ENCODE results near the gene TKT.

TKT gene

GRCh38 chr3:53225181-53225580, 30.6 kb downstream of the TKT start:
- DNase-seq (ENCODE audit: low read depth) = no peak

GRCh38 chr3:53224536-53224935, 31.3 kb downstream of the TKT start:
- no peak for DNase-seq (ENCODE audit: low read depth)

GRCh38 chr3:53224026-53224425, 31.8 kb downstream of the TKT start:
- no peak for DNase-seq (ENCODE audit: low read depth)

GRCh38 chr3:53223541-53223966, 32.3 kb downstream of the TKT start:
- no peak for DNase-seq (ENCODE audit: low read depth)

- DNase-seq (ENCODE audit: low read depth) = no peak
These were observed 32.8 kb downstream of the TKT start for GRCh38 chr3:53223025-53223424.

- no peak for DNase-seq (ENCODE audit: low read depth)
These were observed 33.5 kb downstream of the TKT start for GRCh38 chr3:53222183-53222901.

- DNase-seq (ENCODE audit: low read depth) = no peak
These were observed 34.0 kb downstream of the TKT start for GRCh38 chr3:53221827-53222182.

- no peak for DNase-seq (ENCODE audit: low read depth)
These were observed 34.5 kb downstream of the TKT start for GRCh38 chr3:53221345-53221744.

- peak; percentile 56 for DNase-seq (ENCODE audit: low read depth)
These were observed 35.8 kb downstream of the TKT start for GRCh38 chr3:53219895-53220483.

GRCh38 chr3:53218131-53218530, 37.7 kb downstream of the TKT start:
- DNase-seq (ENCODE audit: low read depth) = no peak

GRCh38 chr3:53217175-53217574, 38.6 kb downstream of the TKT start:
- no peak for DNase-seq (ENCODE audit: low read depth)

GRCh38 chr3:53216723-53217122, 39.1 kb downstream of the TKT start:
- DNase-seq (ENCODE audit: low read depth) = no peak

- no peak for DNase-seq (ENCODE audit: low read depth)
These were observed 40.0 kb downstream of the TKT start for GRCh38 chr3:53215816-53216215.

- DNase-seq (ENCODE audit: low read depth) = no peak
These were observed 42.5 kb downstream of the TKT start for GRCh38 chr3:53213276-53213675.

GRCh38 chr3:53211706-53212702, 43.8 kb downstream of the TKT start:
- DNase-seq (ENCODE audit: low read depth) = no peak

GRCh38 chr3:53202331-53203015, 53.3 kb downstream of the TKT start:
- DNase-seq (ENCODE audit: low read depth) = no peak

- no peak for DNase-seq (ENCODE audit: low read depth)
These were observed 55.0 kb downstream of the TKT start for GRCh38 chr3:53200501-53201498.

GRCh38 chr3:53199834-53200233, 56.0 kb downstream of the TKT start:
- no peak for DNase-seq (ENCODE audit: low read depth)

GRCh38 chr3:53198996-53199395, 56.8 kb downstream of the TKT start:
- no peak for DNase-seq (ENCODE audit: low read depth)

- no peak for DNase-seq (ENCODE audit: low read depth)
These were observed 57.4 kb downstream of the TKT start for GRCh38 chr3:53198256-53198977.

Measured in stimulated activated CD4-positive, alpha-beta T cell treated with anti-CD3 and anti-CD28 coated beads, Interleukin-2, amount 100 ng/mL, for 4 hours (primary cell).